ENCODE results near the gene SPR. TPM values are rescaled to one million over a fixed set of nuclear protein-coding genes. Genes with fewer than 3 reads are reported as not detected.

SPR gene
- total and polyA plus RNA-seq, 2 of the 13 experiments (the other 11 are each of a cell fraction or from before 2014, with no cell fraction given) = 34.0 to 96.0 TPM

GRCh38 chr2:72915907-72916742 lies 28.9 kb downstream of the SPR start (continued):
- TF ChIP-seq, protein P1, sequence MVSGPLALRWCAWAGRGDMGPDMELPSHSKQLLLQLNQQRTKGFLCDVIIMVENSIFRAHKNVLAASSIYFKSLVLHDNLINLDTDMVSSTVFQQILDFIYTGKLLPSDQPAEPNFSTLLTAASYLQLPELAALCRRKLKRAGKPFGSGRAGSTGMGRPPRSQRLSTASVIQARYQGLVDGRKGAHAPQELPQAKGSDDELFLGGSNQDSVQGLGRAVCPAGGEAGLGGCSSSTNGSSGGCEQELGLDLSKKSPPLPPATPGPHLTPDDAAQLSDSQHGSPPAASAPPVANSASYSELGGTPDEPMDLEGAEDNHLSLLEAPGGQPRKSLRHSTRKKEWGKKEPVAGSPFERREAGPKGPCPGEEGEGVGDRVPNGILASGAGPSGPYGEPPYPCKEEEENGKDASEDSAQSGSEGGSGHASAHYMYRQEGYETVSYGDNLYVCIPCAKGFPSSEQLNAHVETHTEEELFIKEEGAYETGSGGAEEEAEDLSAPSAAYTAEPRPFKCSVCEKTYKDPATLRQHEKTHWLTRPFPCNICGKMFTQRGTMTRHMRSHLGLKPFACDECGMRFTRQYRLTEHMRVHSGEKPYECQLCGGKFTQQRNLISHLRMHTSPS (CRISPR knock-in tag; IDR thresholded peaks at IDR 0.05; ENCODE audit: low read depth) = 0 out of 2 replicates have a peak, but pooled peaks have one; percentile 54
- TF ChIP-seq ZNF543 (CRISPR knock-in tag; IDR thresholded peaks at IDR 0.05) (no peak), CCAR2 (optimal IDR thresholded peaks at IDR 0.05; ENCODE audit: low read depth, low read length) (no peak), THRA (CRISPR knock-in tag; IDR thresholded peaks at IDR 0.05; ENCODE audit: borderline replicate concordance) (peak; percentile 73), EED (CRISPR knock-in tag; IDR thresholded peaks at IDR 0.05) (0 out of 2 replicates have a peak, but pooled peaks have one; percentile 17), SAFB2 (CRISPR knock-in tag; IDR thresholded peaks at IDR 0.05; ENCODE audit: borderline replicate concordance, low read depth) (0 out of 2 replicates have a peak, but pooled peaks have one; percentile 20), ARNT2 (CRISPR knock-in tag; IDR thresholded peaks at IDR 0.05; ENCODE audit: low read depth) (peak; percentile 48; the same call in 1 of the 2 replicates), ZNF674 (CRISPR knock-in tag; IDR thresholded peaks at IDR 0.05; ENCODE audit: low read depth) (peak; percentile 63; the same call in 1 of the 2 replicates), ZNF597 (CRISPR knock-in tag; IDR thresholded peaks at IDR 0.05) (no peak), ZNF451 (CRISPR knock-in tag; IDR thresholded peaks at IDR 0.05) (peak; percentile 84; the same call in 1 of the 2 replicates), ZNF12 (CRISPR knock-in tag; IDR thresholded peaks at IDR 0.05) (0 out of 2 replicates have a peak, but pooled peaks have one; percentile 13), SNAI1 (CRISPR knock-in tag; IDR thresholded peaks at IDR 0.05; ENCODE audit: borderline replicate concordance) (0 out of 2 replicates have a peak, but pooled peaks have one; percentile 76), ZNF703 (CRISPR knock-in tag; IDR thresholded peaks at IDR 0.05; ENCODE audit: borderline replicate concordance) (peak; percentile 29; the same call in 1 of the 2 replicates), IRF2 (CRISPR knock-in tag; IDR thresholded peaks at IDR 0.05) (0 out of 2 replicates have a peak, but pooled peaks have one; percentile 36), TGIF2 (CRISPR knock-in tag; IDR thresholded peaks at IDR 0.05) (peak; percentile 45; the same call in 1 of the 2 replicates), PRMT3 (CRISPR knock-in tag; IDR thresholded peaks at IDR 0.05; ENCODE audit: borderline replicate concordance, low read depth) (no peak), ZNF883 (CRISPR knock-in tag; IDR thresholded peaks at IDR 0.05; ENCODE audit: not compliant biosample characterization) (peak; percentile 86), NPAS2 (CRISPR knock-in tag; IDR thresholded peaks at IDR 0.05; ENCODE audit: borderline replicate concordance) (no peak), ZFYVE20 (CRISPR knock-in tag; IDR thresholded peaks at IDR 0.05; ENCODE audit: borderline replicate concordance, low read depth) (no peak), DNMT1 (CRISPR knock-in tag; IDR thresholded peaks at IDR 0.05) (no peak), ZFX (CRISPR knock-in tag; IDR thresholded peaks at IDR 0.05; ENCODE audit: low read depth) (peak; percentile 92), SP1 (IDR thresholded peaks at IDR 0.05) (no peak), SP1 (CRISPR knock-in tag; IDR thresholded peaks at IDR 0.05) (peak; percentile 73)
